DMS 273 treated with DMSO at 0.1 percent for 48 hours (cell line): ENCODE results near the gene NHERF2.
"Not testable (repeated sequence)": the region's sequence is repeated elsewhere in the genome, so short reads cannot be mapped to it uniquely, and the experiment has no call there.

Source experiments
- DNase-seq: peaks from one replicate; lab custom pipeline; 2025; lab: John Stamatoyannopoulos, UW

The NHERF2 gene

DNA sequence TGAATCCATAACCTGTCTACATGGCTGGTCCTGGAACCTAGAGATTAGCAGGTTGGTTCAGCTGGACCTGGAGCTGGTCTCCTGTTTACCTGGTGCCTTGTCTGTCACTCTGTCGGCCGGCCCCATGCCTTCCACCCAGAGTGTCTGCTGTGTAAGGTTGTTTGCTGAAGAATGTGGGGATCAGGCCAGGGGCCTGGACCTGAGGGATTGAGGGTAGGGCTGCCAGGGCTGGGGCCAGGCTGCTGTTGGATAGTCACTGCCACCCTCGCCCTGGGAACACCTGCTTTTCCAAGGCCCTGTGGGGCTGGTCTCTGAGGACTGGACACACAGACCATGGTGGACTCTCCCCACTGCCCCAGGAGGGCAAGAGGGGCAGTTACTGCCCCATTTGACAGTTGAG, 1.4 kb downstream of the NHERF2 start:
- no peak for DNase-seq

DNA sequence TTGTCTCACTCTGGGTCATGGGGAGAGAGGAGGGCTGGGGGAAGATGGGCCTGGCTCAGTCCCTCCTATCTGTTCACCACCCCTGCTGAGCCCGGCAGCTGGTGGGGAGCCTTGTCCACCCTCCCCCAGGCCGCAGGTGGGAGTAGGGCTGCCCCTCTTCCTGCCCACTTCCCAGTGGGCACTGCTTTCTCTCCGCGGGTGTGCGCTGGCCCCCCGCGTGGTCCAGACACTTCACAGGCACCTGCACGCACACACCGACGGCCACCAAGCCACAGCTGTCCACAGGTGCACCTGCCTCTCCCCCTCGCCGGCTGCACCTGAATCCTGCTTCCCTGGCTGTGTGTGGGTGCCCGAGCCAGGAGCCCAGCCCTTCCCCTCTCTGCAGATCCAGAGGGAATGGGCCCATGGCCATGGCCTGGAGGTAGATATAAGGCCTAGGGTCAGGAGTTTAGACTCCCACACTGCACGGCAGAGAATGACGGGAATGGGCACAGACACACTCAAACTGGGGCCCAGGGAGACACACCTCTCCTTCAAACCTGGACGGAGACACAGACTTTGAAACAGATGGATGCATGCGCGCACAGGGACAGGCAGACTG, 2.0 kb downstream of the NHERF2 start:
- no peak for DNase-seq

GRCh38 chr16:2029350-2029749, 2.6 kb downstream of the NHERF2 start:
- no peak for DNase-seq

GRCh38 chr16:2030036-2030435, 3.3 kb downstream of the NHERF2 start:
- no peak for DNase-seq

DNA sequence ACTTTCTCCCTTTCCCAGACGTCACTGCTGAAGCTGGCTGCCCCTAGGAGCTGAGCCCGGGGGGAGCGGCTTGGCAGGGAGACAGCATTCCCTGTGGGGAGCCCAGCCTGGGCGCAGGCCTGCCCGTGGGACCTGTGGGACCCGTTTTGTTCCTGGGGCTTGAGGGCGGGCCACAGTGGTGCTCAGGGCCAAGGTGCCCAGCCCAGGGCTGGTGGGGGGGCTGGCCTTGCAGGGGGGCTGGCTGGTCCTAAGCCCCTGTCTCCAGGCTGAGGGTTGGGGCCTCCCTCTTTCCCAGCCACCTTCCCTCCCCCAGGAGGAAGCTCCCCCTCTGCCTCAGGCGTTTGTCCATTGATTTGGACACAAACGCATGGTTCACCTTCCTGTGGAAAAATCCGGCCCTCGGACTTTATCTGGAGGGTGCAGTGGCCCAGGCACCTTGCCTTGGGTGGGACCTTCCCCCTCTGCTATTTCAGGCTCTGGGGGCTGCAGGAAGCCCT, 4.4 kb downstream of the NHERF2 start:
- no peak for DNase-seq

- no peak for DNase-seq
These were observed 5.8 kb downstream of the NHERF2 start for GRCh38 chr16:2032285-2033056.

DNA sequence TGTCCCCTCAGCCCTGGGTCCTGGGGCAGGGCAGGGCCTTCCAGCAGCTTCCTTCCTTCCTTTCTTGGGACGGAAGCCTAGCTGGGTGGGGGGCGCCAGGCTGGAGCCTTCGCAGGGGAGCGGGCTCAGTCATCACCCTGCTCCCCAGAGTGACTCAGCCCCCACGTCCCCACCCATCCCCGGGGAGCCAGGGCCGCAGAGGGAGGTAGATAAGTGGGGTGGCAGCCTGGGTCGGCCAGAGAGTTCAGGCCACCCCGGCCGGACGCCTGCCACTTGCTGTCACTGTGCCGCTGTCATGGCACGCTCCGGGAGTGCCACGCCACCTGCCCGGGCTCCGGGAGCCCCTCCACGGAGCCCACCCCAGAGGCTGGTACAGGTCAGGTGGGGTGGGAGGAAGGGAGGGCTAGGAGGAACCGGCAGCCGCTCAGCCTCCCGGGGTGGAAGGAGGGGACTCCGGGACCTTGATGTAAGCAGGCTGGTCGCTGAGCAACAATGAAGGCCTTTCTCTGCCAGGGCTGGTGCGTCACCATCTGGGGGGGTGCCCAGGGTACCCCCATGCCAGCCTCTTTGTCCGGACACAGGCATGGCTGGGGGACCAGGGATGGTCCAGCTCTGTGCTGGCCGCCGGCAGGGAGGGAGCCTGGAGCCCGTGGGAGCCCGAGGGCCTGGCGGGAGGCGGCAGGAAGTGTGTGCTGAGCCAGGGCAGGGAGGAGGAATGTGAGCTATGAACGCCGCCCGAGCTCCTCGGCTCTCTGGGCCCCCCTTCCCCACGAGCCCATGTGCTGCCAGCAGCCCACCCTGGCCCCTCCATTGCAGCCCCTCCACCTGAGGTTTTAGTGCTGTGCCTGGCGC, 6.6 kb downstream of the NHERF2 start:
- no peak for DNase-seq

GRCh38 chr16:2033909-2034695, 7.4 kb downstream of the NHERF2 start:
- not testable (repeated sequence) for DNase-seq

DNA sequence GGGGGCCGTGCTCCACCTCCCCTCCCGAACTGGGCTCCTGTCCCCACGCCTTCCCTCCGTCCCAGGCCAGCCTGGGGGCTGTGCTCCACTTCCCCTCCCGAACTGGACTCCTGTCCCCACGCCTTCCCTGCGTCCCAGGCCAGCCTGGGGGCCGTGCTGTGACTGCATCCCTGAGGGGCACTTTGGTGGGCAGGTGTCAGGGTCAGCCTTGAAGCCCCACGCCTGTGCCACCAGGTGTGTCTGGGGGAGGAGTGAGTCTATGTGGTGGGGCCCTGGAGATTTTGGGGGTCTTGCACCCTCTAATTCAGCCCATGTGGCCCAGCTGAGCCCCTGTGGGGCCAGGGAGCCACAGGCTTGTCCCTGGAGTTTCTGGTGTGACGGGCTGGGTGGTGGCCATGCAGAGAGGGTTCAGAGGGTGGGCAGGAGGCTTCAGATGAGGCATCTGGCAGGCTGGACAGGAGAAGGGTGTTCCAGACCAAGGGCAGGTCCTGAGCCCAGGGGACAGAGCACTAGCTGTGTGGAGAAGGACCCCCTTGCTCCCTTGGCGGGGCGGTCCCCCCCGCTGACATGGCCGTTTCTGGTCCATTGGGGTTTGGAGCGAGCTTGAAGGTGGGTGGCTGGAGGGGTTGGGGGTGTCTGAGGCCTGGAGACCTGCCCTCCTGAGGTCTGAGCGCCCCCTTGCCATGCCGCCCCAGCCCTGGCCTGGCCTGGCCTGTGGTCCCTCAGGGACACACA, 8.2 kb downstream of the NHERF2 start:
- no peak for DNase-seq

GRCh38 chr16:2035431-2036199, 8.9 kb downstream of the NHERF2 start:
- no peak for DNase-seq

DNA sequence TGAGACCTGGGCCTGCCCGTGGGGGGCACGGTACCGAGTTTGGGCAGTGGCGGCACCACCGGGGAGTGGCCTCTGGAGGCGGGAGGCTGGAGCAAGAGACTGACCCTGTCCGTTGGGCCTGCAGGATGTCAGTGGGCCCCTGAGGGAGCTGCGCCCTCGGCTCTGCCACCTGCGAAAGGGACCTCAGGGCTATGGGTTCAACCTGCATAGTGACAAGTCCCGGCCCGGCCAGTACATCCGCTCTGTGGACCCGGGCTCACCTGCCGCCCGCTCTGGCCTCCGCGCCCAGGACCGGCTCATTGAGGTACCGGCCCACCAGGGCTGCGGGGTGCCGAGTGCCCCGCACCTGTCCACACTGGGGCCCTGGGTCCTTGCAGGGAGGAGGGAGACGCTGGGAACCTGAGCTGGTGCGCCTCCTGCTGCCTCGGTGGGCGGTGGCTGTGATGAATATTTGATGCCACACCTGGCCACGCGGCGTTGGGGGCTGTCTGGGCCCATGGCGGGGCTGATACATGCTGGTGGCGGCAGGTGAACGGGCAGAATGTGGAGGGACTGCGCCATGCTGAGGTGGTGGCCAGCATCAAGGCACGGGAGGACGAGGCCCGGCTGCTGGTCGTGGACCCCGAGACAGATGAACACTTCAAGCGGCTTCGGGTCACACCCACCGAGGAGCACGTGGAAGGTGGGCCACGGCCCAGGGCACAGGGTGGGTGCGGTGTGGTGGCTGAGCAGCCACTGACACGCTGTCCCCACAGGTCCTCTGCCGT, 9.7 kb downstream of the NHERF2 start:
- DNase-seq: no peak

GRCh38 chr16:2037115-2037514, 10.4 kb downstream of the NHERF2 start:
- no peak for DNase-seq

DNA sequence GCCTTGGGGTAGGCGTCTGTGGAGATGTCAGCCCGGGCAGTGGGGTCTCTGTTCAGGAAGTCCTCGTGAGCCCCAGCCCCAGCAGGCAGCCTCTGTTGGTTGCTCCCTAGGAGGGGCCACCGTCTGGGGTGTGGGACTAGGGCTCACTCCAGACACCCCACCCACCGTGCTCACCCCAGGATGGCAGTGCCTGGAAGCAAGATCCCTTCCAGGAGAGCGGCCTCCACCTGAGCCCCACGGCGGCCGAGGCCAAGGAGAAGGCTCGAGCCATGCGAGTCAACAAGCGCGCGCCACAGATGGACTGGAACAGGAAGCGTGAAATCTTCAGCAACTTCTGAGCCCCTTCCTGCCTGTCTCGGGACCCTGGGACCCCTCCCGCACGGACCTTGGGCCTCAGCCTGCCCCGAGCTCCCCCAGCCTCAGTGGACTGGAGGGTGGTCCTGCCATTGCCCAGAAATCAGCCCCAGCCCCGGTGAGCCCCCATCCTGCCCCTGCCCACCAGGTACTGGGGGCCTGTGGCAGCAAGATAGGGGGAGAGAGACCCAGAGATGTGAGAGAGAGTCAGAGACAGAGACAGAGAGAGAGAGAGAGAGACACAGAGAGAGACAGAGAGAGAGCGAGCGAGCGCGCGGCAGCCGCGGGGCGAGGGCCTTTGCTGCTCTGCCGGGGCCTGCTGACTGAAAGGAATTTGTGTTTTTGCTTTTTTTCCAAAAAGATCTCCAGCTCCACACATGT, 11.1 kb downstream of the NHERF2 start:
- DNase-seq: no peak

DNA sequence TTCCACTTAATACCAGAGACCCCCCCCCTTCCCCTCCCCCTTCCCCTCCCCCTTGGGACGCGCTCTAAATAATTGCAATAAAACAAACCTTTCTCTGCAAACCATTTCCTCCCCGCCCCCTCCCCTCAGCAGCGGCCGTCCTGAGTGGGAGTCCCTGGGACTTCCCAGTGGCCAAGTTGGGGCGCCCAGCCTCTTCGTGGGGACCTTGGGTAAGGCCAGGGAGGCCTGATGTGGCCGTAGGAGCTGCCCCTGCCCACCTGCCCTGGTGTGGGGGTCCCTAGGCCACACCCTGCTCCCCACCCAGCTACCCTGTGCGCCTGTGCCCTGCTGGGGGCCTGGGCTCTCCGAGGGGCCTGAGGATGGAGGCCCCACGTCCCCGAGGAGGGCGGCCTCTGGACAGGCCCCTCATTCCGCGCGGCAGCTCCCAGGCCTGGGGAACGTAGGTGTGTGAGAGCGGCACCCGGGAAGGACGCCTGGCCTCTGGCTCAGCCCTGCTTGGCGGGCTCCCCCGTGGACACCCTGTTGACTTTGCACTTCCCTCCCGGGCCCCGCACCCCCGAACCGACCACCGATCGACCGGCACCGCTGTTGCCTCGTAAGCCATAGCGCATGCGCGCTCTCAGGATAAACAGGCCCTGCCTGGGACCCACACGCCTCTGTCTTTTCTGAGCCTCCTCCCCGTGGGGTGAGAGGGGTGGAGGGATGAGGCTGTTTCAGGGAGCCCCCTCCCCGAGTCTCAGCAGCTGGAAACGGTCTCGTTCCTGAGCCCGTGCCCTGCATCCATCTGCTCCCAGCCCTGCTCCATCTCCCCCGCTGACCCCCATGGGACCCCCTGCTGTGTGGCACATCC, 11.9 kb downstream of the NHERF2 start:
- DNase-seq: no peak

GRCh38 chr16:2039274-2040031, 12.8 kb downstream of the NHERF2 start:
- no peak for DNase-seq

GRCh38 chr16:2040041-2040786, 13.5 kb downstream of the NHERF2 start:
- no peak for DNase-seq
